Astrocyte of the cerebellum (primary cell): Measurements from ENCODE around the gene GPC5.

ENCODE experiments used
- DNase-seq: peaks from one replicate; pipeline ENCODE4 v3.0.0-alpha.2; 2011; ENCODE audit warnings: low read depth
- H3K4me3 ChIP-seq: 2 replicates; pipeline ENCODE4 v1.5.1; 2011; ENCODE audit warnings: mild to moderate bottlenecking, low read depth, low read length, moderate library complexity
- in situ Hi-C: cut with HindIII; loops from 2 replicates; pipeline ENCODE4 v1.10.0; 2017; ENCODE audit warnings: low sequenced_read_pairs
- TF ChIP-seq, protein P1 (sequence below): IDR thresholded peaks from 2 replicates; pipeline ENCODE4 v1.5.1; 2012; ENCODE audit warnings: low read length, low read depth, moderate library complexity, mild to moderate bottlenecking; ENCODE audit errors: missing control alignments

The GPC5 gene

DNA sequence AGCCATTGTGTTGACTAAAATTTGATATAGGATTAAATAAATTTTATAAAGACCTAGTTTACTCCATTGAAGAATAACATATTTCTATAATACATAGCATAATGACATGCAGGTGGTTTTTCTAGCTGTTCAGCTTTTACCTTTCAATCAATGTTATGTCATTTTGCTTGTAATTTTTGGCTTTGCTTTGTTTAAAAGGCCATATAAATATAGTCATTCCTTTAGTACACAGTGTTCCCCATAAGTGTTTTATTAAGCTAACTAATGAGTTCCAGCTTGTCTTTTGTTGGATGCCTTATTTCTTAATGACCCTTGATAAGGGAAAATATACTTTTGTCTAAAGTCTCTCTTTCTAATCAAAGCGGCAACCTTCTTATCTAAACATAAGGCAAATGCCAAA, 921.9 kb downstream of the GPC5 start:
- DNase-seq: no peak
- in situ Hi-C loops: no loop called here
- no peak overlapping the region for H3K4me3 ChIP-seq
- TF ChIP-seq, protein P1, sequence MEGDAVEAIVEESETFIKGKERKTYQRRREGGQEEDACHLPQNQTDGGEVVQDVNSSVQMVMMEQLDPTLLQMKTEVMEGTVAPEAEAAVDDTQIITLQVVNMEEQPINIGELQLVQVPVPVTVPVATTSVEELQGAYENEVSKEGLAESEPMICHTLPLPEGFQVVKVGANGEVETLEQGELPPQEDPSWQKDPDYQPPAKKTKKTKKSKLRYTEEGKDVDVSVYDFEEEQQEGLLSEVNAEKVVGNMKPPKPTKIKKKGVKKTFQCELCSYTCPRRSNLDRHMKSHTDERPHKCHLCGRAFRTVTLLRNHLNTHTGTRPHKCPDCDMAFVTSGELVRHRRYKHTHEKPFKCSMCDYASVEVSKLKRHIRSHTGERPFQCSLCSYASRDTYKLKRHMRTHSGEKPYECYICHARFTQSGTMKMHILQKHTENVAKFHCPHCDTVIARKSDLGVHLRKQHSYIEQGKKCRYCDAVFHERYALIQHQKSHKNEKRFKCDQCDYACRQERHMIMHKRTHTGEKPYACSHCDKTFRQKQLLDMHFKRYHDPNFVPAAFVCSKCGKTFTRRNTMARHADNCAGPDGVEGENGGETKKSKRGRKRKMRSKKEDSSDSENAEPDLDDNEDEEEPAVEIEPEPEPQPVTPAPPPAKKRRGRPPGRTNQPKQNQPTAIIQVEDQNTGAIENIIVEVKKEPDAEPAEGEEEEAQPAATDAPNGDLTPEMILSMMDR: no peak

DNA sequence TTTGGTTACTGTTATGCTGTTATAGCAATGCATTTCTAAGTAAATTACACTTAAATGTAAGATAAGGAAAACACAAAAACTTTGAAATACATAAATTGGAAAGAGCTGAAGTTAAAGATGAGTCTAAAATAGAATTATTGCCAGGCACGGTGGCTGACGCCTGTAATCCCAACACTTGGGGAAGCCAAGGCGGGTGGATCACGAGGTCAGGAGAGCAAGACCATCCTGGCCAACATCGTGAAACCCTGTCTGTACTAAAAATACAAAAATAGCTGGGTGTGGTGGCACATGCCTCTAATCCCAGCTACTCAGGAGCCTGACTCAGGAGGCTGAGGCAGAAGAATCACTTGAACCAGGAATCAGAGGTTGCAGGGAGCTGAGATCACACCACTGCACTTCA, 922.8 kb downstream of the GPC5 start:
- H3K4me3 ChIP-seq: no peak overlapping the region
- no peak for DNase-seq
- in situ Hi-C loops: no loop called here
- TF ChIP-seq, protein P1: no peak

DNA sequence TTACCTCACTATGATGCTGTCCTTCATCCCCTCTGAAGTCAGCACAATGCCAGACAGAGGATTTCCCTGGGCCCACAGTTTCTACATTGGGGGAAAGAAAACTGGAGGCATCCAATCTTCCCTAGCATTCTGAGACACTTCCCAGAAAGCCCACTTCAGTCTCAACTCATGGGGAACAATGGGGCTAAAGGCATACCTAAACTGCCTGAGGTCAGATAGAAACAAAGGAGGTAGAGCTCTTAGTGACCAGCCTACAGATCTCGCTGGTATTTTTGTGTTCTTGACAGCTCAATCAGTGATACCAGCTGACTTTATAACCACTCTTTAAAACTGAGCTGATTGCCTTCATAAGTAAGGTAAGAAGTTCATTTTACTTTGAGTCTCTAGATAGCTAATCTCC, 947.2 kb downstream of the GPC5 start:
- no peak overlapping the region for H3K4me3 ChIP-seq
- TF ChIP-seq, protein P1: no peak
- no peak for DNase-seq
- in situ Hi-C loops: no loop called here

DNA sequence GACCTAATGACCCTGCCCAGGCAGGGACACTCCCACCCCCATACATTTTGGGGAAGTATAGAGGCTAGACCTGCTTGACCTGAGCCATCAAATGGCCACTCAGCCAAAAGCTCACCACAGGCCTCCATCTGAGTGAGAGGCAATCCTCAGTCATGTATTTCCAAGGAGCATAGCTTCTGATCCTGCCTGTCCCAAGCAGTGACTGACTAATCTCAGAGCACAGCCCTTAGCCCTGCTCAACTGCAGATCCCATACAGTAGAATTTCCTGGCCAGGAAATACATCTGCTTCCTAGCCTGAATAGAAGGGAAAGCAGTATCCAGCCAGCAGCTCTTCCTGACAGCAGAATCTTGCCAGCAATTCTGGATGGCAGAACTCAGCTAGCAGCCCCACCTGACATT, 947.6 kb downstream of the GPC5 start:
- DNase-seq: no peak
- H3K4me3 ChIP-seq: no peak overlapping the region
- in situ Hi-C loops: no loop called here
- TF ChIP-seq, protein P1: no peak

DNA sequence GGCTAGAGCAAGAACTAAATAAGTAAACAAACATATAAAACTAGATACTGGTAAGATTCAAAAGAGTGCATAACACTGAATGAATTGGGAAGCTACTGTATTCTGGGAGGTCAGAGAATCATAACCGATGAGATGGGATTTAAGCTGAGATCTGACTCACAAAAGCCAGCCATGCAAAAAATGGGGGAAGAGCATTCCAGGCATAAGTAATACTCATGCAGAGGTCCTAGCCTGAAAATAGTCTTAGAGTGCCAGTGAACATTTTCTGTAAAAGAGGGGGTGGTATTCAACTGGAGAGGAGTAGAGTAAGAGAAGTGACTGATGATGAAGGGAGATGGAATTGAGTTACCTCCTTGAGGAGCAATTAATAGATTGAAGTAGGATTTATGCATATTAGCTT, 956.2 kb downstream of the GPC5 start:
- DNase-seq: no peak
- H3K4me3 ChIP-seq: no peak overlapping the region
- TF ChIP-seq, protein P1: no peak
- in situ Hi-C loops: no loop called here

DNA sequence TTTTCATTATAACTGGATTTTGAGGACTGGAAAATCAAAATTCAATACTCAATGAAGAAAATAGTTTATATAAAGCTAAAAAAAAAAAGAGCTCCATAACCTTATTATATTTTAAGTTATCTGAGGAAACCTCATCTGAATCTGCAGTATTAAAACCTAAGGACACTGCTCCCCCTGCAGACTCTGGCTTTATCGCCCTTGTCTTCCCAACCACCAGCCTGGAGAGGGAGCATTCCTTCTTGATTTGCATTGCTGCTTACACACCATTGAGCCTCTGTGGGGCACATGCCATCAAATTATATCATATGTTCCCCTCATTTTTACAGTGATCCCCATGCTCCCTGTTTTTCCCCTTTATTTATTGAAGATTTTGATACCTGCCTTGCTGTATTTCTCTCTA, 956.8 kb downstream of the GPC5 start:
- no peak overlapping the region for H3K4me3 ChIP-seq
- DNase-seq: peak; percentile 2
- in situ Hi-C loops: no loop called here
- TF ChIP-seq, protein P1: peak; percentile 65

DNA sequence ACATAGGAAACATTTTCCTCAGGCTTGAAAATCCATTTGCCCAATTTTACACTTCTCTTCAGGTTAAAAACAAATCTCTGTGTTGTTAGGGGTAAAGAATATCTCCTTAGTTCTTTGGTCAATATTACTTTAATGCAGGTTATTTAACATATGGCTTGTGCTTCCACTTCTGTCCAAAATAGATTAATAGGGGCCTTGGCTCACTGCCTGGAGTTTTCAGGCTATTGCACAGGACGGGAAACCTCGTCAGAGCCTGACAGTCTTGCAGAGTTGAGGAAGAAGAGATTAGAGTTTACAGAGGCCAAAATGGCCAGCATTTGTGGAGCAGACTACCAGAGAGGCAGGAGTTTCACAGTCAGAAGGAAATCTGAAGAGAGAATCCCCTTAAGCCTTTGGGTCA, 964.3 kb downstream of the GPC5 start:
- in situ Hi-C loops: no loop called here
- TF ChIP-seq, protein P1: no peak

More for the DNA sequence above, 964.3 kb downstream of the GPC5 start:
- no peak overlapping the region for H3K4me3 ChIP-seq
- peak; percentile 20 for DNase-seq
